ENCODE data around the gene KRT222.

The KRT222 gene

GRCh38 chr17:40651939-40652338, 13.0 kb downstream of the KRT222 start:
- DNase-seq = no peak

DNA sequence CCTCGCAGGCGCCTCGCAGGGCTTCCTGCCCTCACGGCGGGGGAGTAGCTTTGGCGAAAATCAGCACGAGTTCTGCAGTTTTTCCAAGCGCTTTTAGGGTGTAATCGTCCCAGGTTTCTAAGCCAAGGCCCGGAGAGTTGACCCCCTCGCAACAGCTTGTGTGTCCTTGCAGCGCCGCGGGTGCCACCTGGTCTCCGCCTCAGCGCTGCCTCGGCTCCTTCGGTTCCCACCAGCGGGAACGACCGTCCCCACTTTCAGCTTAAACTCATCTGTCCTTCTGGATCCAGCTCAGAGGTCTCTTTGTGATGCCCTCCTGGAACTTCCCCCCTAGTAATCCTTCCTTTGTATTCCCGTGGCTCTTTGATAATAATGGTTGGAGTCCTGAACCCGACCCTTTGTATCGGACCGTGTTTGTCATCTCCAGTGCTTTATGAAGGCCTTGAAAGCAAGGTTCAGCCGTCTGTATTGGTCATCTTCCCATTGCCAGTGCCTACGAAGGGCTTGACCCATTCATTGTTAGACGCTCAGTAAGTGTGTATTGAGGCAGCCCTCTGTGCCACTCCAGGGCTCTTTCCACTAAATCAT, 16.5 kb downstream of the KRT222 start:
- no peak for DNase-seq

GRCh38 chr17:40647624-40648383, 17.2 kb downstream of the KRT222 start, which contains the start of gene SMARCE1:
Gene SMARCE1, minus strand, starts transcription at chr17:40647818. Its CDS starts 2,016 bp downstream, at chr17:40645802.
- peak; percentile 75 for DNase-seq

DNA sequence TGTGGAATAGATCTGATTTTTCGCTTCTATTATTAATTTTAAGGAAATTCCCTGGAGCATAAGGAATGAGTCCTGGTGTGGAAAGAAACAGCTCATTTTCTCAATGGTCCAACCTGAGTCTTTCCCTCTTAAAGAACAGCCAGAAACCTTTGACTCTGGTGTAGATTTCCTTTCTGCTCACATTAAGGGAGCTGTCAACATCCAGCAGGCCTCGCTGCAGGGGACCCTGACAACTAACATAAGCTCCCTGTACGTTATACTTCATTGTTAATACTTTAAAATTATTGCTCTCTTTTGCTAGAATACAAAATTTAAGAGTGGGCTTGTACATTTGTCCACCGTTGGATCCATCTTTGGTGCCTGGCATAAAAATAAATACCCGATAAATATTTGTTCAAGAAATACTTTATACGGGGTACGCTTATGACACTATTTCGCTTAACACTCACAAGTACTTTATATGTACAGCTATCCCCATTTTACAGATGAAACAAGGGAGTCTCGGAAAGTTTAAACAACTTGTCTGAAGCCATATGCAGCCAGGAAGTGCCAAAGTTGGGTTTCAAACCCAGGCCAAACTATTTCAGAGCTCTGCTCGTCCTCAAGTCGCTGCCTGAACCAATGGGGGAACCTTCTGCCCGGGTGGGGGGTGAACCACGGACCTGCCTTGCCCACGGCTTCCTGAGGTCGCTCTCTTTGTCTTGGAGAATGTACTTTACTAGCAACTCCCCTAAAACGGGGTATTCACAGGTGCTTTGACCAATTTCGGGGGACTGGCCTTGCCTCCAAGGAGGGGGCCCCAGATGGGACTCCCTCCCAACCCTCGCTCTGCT, 18.0 kb downstream of the KRT222 start:
- DNase-seq = peak; percentile 53

DNA sequence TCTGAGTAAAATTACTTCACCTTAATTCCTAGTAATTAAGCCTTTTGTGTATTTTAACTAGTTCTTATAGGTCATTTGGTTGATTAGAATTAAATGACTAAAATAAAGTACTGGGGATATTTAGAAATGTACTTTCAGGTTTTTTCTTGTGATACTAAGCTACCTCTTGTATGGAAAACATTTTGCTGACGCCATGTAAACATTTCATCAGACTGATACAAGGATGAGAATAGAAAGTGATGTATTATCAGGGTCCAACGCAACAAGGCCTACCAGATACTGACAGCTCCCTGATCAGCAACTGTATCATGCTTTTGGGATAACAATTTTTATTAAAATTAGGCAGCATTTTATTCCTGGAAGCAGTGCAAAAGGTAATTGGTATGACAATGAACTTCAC, 19.0 kb downstream of the KRT222 start:
- no peak for DNase-seq

GRCh38 chr17:40645291-40645690, 19.7 kb downstream of the KRT222 start:
- no peak for DNase-seq

DNA sequence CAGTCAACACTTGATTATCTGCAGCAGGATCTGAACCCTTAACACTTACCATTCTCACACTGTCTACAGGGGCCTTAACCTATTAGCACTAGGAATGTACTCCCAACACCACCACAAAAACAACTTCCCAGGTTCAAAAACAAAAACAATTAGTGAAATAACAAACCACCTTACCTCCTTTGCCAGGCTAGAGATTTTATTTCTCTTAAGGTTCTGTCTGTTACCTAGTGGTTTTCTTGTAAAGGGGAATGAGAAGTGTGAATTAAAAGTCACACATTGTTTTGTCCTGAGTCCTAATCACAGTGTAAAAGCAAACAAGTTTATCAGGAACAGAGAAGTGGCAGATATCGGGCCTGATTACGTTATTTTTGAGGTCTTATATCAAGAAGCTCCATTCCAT, 27.0 kb downstream of the KRT222 start:
- DNase-seq = no peak

DNA sequence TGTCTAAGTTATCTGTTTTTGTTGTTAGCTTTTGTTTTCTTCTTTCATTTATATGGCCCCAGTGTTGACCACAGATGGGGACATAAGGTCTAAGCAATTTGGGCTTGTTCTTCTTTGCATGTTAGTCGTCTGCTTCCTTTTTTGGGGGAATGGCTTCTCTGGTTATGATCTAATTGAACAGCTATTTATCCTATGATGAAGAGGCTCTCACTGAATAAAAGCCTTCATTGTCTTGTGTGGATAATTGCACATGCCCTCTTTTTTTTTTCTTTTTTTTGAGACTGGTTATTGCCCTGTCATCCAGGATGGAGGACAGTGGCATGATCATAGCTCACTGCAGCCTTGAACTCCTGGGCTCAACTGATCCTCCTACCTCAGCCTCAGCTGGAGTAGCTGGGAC, 31.1 kb downstream of the KRT222 start:
- DNase-seq = no peak

GRCh38 chr17:40632216-40632615, 32.8 kb downstream of the KRT222 start:
- no peak for DNase-seq

DNA sequence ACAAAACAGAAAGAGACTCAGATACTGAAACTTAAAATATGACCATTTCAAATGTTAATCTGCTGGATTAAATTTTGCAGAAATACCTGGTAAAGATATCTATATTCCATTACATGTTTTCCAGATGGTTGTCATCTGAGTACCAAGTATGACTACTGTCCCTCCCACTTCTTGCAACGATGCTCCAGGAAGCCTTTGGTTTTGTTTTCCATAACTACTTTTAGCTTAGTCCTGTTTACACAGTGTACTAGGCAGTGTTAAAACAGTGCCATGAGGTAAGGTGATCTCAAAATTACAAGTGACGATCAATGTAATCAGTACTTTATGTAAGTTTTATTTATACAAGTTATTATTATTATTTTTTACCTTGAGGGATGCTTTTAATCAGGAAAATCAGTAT, 35.1 kb downstream of the KRT222 start:
- no peak for DNase-seq

GRCh38 chr17:40625311-40625710, 39.7 kb downstream of the KRT222 start:
- no peak for DNase-seq

- DNase-seq = no peak
Observed at GRCh38 chr17:40623419-40624210, 41.4 kb downstream of the KRT222 start.

- DNase-seq = no peak
Observed at GRCh38 chr17:40622509-40622928, 42.5 kb downstream of the KRT222 start.

DNA sequence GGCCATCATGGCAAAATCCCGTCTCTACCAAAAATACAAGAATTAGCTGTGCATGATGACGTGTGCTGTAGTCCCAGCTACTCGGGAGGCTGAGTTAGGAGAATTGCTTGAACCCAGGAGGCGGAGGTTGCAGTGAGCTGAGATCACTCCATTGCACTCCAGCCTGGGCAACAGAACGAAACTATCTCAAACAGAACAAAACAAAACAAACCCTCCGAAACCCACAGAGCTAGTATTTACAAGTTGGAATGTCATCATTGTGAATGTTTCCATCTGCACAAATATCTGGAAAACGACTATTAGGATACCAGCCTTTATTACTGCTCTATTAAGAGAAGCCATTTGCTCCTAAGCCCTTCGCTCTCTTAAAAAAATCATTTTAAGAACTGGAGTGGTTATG, 43.4 kb downstream of the KRT222 start:
- no peak for DNase-seq

DNA sequence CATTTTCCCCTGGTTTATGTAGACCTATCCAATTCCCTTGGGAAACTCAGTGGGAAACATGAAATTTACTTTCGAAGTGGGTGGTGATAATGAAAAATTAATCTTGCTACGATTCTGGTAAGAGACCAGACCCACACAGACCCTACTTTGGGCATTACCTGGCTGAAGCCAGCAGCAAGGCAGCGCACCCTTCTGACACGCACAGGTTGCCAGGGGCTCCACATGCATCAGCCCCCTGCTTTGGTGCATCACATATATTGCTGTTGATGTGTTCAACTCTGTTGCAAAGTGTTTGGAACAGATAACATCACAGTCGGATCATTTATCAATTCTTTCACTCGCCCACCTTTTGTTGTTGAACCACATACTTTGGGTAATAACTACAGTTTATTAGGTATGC, 44.0 kb downstream of the KRT222 start:
- DNase-seq = no peak

- no peak for DNase-seq
Observed at GRCh38 chr17:40618754-40619625, 46.0 kb downstream of the KRT222 start.

DNA sequence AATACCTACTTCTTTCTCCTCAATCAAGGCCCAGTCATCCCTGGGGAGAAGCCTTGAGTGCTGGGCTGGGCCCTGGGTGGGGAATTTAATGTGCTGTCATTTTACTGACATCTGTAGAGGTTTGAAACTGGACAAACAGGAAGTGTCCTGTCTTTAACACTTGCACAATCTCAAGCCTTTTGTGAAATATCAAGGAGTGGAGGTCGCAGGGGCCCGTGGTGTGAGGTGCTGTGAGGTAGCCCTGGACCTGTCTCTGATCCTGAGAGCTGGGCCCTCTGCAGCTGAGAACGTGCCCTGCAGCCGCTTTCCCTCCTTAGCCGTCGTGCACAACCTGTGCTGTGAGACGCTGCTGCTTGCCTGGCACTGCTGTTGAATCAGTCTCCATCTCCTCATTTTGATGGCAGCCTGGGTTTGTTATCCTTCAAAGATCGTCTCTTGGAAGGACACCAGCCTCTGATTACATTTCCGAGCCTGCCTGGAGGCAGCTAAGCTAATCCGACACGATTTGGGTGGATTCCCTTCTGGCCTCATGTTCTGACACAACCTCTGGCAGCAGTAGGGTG, 47.2 kb downstream of the KRT222 start:
- DNase-seq = no peak

DNA sequence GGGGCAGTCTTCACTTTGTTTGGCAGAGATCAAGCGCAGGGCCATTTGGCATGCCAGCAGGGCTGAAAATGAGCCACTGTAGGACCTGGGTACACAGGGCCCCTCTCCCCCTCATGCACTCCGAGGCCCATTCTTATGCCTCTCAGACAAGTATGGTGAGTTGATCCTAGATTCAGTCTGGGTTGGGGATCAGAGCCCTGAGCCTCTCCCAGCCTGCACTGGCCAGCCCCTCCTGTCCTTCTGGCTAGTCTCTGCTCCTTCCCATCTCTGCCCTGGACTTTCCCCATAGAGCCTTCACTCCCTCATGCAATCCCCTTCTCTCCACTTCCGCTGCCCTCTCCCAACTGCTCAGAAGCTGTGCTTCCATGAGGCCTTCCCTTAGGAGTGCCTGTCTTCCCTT, 48.4 kb downstream of the KRT222 start:
- no peak for DNase-seq

GRCh38 chr17:40615841-40616476, 49.0 kb downstream of the KRT222 start:
- no peak for DNase-seq

GRCh38 chr17:40615068-40615840, 49.7 kb downstream of the KRT222 start:
- peak; percentile 8 for DNase-seq
